SU-DHL-6 (cell line): ENCODE data around the gene SPEG.

Source experiments
- H2AFZ ChIP-seq: fragments of 200-600 bp; sonication (generic); 2 replicates; pipeline ENCODE4 v1.6.1; 2014; ENCODE audit warnings: low read depth, mild to moderate bottlenecking, moderate library complexity, mixed read lengths, antibody characterized with exemption, low read length; ENCODE audit not compliant: severe bottlenecking
- H3F3A ChIP-seq: fragments of 200-600 bp; shearing (Covaris generic); 2 replicates; pipeline ENCODE4 v1.6.0; 2016; ENCODE audit warnings: antibody characterized with exemption, mild to moderate bottlenecking; ENCODE audit not compliant: insufficient read depth
- H3K27ac ChIP-seq: fragments of 200-600 bp; sonication (generic); 2 replicates; pipeline ENCODE4 v1.5.1; 2016; ENCODE audit warnings: low read depth, mild to moderate bottlenecking, low read length, moderate library complexity, mixed read lengths
- H3K27me3 ChIP-seq: fragments of 200-600 bp; sonication (generic), shearing (Covaris generic); 2 replicates; pipeline ENCODE4 v1.6.0; 2014; ENCODE audit warnings: mild to moderate bottlenecking, low read length
- H3K36me3 ChIP-seq: fragments of 200-600 bp; sonication (generic); 2 replicates; pipeline ENCODE4 v1.6.1; 2014; ENCODE audit warnings: mild to moderate bottlenecking, low read length, mixed read lengths
- H3K4me2 ChIP-seq: fragments of 300-600, 200-600 bp; shearing (Covaris generic), sonication (generic); 2 replicates; pipeline ENCODE4 v1.6.0; 2014; ENCODE audit warnings: low read length, low read depth, mild to moderate bottlenecking; ENCODE audit not compliant: poor library complexity, severe bottlenecking
- H3K4me3 ChIP-seq: fragments of 200-600 bp; sonication (generic); 2 replicates; pipeline ENCODE4 v1.5.1; 2014; ENCODE audit warnings: antibody characterized with exemption, low read length, mild to moderate bottlenecking, mixed read lengths; ENCODE audit not compliant: insufficient read depth, poor library complexity, severe bottlenecking
- H3K79me2 ChIP-seq: fragments of 200-600 bp; sonication (generic); 2 replicates; pipeline ENCODE4 v1.6.1; 2014; ENCODE audit warnings: mild to moderate bottlenecking, low read length, moderate library complexity; ENCODE audit not compliant: insufficient read depth
- H3K9ac ChIP-seq: fragments of 200-600 bp; sonication (generic); 2 replicates; pipeline ENCODE4 v1.7.0; 2014; ENCODE audit warnings: mild to moderate bottlenecking, low read length
- H3K9me2 ChIP-seq: fragments of 200-600 bp; sonication (generic); replicated peaks from 2 replicates; pipeline ENCODE4 v1.6.1; 2014; ENCODE audit warnings: low read length; ENCODE audit not compliant: insufficient read depth
- H3K9me3 ChIP-seq: fragments of 200-600 bp; sonication (generic); 2 replicates; pipeline ENCODE4 v1.6.1; 2014; ENCODE audit warnings: low read length, mixed read lengths; ENCODE audit not compliant: insufficient read depth
- H4K20me1 ChIP-seq: fragments of 200-600 bp; sonication (generic); 2 replicates; pipeline ENCODE4 v1.6.1; 2014; ENCODE audit warnings: low read depth, mild to moderate bottlenecking, antibody characterized with exemption, low read length, moderate library complexity, mixed read lengths
- CTCF ChIP-seq: fragments of 200-600 bp; sonication (generic); IDR thresholded peaks from one replicate; pipeline ENCODE4 v1.5.1; 2017; ENCODE audit warnings: antibody characterized with exemption, mild to moderate bottlenecking, low read length, moderate library complexity; ENCODE audit not compliant: insufficient read depth, poor library complexity, severe bottlenecking
- EZH2phosphoT487 ChIP-seq: fragments of 200-600 bp; sonication (generic), shearing (Covaris generic); conservative IDR thresholded peaks from 2 replicates; pipeline ENCODE4 v1.6.1; 2018; ENCODE audit warnings: mild to moderate bottlenecking, antibody characterized with exemption, low read length, moderate library complexity, mixed read lengths

SPEG gene

GRCh38 chr2:219525533-219526232 lies 91.0 kb downstream of the SPEG start:
- no peak overlapping the region for H3K9ac ChIP-seq
- no peaks in the 10 kb centered on the region for H4K20me1 ChIP-seq
- no peak overlapping the region for H3K4me2 ChIP-seq
- no peaks in the 10 kb centered on the region for H3K79me2 ChIP-seq
- no peaks in the 10 kb centered on the region for H3K9me3 ChIP-seq
- H2AFZ ChIP-seq, result no peak overlapping the region
- H3K4me3 ChIP-seq, result no peak overlapping the region
- no peaks in the 10 kb centered on the region for H3K36me3 ChIP-seq
- no peaks in the 10 kb centered on the region for H3F3A ChIP-seq
- no peaks in the 10 kb centered on the region for H3K27me3 ChIP-seq
- H3K9me2 ChIP-seq, result no peaks in the 10 kb centered on the region
- H3K27ac ChIP-seq, result no peak overlapping the region
- TF ChIP-seq CTCF, result no peak
- no peak for TF ChIP-seq EZH2phosphoT487

GRCh38 chr2:219526320-219527075 lies 91.9 kb downstream of the SPEG start:
- no peaks in the 10 kb centered on the region for H3K27me3 ChIP-seq
- no peaks in the 10 kb centered on the region for H3K79me2 ChIP-seq
- H3K36me3 ChIP-seq, result no peaks in the 10 kb centered on the region
- H3F3A ChIP-seq, result no peaks in the 10 kb centered on the region
- no peak overlapping the region for H2AFZ ChIP-seq
- H3K9me3 ChIP-seq, result no peaks in the 10 kb centered on the region
- no peak overlapping the region for H3K9ac ChIP-seq
- H3K9me2 ChIP-seq, result no peaks in the 10 kb centered on the region
- H3K4me2 ChIP-seq, result no peak overlapping the region
- no peak for TF ChIP-seq CTCF
- no peak for TF ChIP-seq EZH2phosphoT487
- no peak overlapping the region for H3K27ac ChIP-seq
- no peaks in the 10 kb centered on the region for H4K20me1 ChIP-seq
- no peak overlapping the region for H3K4me3 ChIP-seq

DNA sequence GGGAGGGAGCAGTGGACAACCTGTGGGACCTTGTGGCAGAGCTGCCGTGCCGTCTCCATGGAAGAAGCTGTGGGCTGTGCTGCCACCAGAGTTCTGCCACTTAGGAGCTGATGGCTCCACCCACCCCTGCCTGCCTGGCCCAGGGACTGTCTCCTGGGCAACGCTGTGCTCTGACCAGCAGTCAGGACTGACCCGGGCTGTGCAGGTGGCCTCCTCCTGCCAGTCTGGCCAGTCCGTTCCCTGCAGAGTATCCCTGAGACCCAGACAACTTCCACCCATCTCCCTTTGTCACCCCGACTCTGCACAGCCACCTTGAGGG lies 92.4 kb downstream of the SPEG start:
- Histone ChIP-seq H2AFZ (no peak overlapping the region), H3K4me3 (no peak overlapping the region), H4K20me1 (no peaks in the 10 kb centered on the region), H3F3A (no peaks in the 10 kb centered on the region), H3K79me2 (no peaks in the 10 kb centered on the region), H3K9me3 (no peaks in the 10 kb centered on the region), H3K27me3 (no peaks in the 10 kb centered on the region), H3K4me2 (no peak overlapping the region), H3K36me3 (no peaks in the 10 kb centered on the region), H3K27ac (no peak overlapping the region), H3K9ac (no peak overlapping the region), H3K9me2 (no peaks in the 10 kb centered on the region)
- TF ChIP-seq CTCF (no peak), EZH2phosphoT487 (0 out of 2 replicates have a peak, but pooled peaks have one; percentile 27)
